ENCODE results near the gene SERPINA12. TPM values are rescaled to one million over a fixed set of nuclear protein-coding genes. Genes with fewer than 3 reads are reported as not detected.

SERPINA12 gene
- total RNA-seq, 4 donors from 2014 or later: not detected

- DNase-seq: no peak
- no peaks in the 10 kb centered on the region for H3K4me1 ChIP-seq
- H3K9me3 ChIP-seq: no peaks in the 10 kb centered on the region
- H3K27me3 ChIP-seq: no peaks in the 10 kb centered on the region
- no peak overlapping the region for H3K4me3 ChIP-seq
- H3K27ac ChIP-seq: no peak overlapping the region
- no peak for TF ChIP-seq POLR2A (IDR thresholded peaks at IDR 0.05)
- TF ChIP-seq, protein P1, sequence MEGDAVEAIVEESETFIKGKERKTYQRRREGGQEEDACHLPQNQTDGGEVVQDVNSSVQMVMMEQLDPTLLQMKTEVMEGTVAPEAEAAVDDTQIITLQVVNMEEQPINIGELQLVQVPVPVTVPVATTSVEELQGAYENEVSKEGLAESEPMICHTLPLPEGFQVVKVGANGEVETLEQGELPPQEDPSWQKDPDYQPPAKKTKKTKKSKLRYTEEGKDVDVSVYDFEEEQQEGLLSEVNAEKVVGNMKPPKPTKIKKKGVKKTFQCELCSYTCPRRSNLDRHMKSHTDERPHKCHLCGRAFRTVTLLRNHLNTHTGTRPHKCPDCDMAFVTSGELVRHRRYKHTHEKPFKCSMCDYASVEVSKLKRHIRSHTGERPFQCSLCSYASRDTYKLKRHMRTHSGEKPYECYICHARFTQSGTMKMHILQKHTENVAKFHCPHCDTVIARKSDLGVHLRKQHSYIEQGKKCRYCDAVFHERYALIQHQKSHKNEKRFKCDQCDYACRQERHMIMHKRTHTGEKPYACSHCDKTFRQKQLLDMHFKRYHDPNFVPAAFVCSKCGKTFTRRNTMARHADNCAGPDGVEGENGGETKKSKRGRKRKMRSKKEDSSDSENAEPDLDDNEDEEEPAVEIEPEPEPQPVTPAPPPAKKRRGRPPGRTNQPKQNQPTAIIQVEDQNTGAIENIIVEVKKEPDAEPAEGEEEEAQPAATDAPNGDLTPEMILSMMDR (IDR thresholded peaks at IDR 0.05): no peak
- H3K36me3 ChIP-seq: no peaks in the 10 kb centered on the region
These were observed 9.6 kb downstream of the SERPINA12 start for GRCh38 chr14:94499673-94500072.

GRCh38 chr14:94498215-94498614 is 11.1 kb downstream of the SERPINA12 start:
- no peaks in the 10 kb centered on the region for H3K9me3 ChIP-seq
- no peaks in the 10 kb centered on the region for H3K27me3 ChIP-seq
- H3K4me3 ChIP-seq: no peak overlapping the region
- H3K4me1 ChIP-seq: no peaks in the 10 kb centered on the region
- no peak for TF ChIP-seq POLR2A (IDR thresholded peaks at IDR 0.05)
- TF ChIP-seq, protein P1 (IDR thresholded peaks at IDR 0.05): no peak
- H3K27ac ChIP-seq: no peak overlapping the region
- no peak for DNase-seq
- H3K36me3 ChIP-seq: no peaks in the 10 kb centered on the region

- TF ChIP-seq, protein P1 (IDR thresholded peaks at IDR 0.05): no peak
- TF ChIP-seq POLR2A (IDR thresholded peaks at IDR 0.05): no peak
These were observed 15.2 kb downstream of the SERPINA12 start for GRCh38 chr14:94494085-94494484.

DNA sequence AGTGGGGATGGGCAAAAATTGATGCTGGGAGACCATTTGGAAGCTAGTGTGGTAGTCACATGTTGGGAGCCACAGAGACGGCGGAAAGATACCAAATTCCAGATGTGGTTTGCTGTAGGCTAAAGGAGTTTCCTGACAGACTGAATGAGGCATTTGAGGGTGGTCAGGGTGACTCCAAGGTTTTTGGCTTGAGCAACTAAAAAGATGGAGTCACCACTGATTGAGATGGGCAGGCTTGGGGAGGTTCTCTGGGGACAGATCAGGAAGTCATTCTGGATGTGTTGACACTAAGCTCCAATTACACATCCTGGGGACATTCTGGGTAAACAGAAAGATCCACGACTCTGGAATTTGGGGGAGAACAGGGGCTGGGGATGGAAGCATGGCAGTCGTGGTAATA is 17.8 kb downstream of the SERPINA12 start:
- no peak for DNase-seq
- no peaks in the 10 kb centered on the region for H3K27me3 ChIP-seq
- no peak overlapping the region for H3K4me3 ChIP-seq

More at GRCh38 chr14:94494085-94494484, 15.2 kb downstream of the SERPINA12 start:
- no peak for DNase-seq
- Histone ChIP-seq H3K36me3 (no peaks in the 10 kb centered on the region), H3K27ac (no peak overlapping the region), H3K9me3 (no peaks in the 10 kb centered on the region), H3K4me1 (no peaks in the 10 kb centered on the region), H3K27me3 (no peaks in the 10 kb centered on the region), H3K4me3 (no peak overlapping the region)

DNA sequence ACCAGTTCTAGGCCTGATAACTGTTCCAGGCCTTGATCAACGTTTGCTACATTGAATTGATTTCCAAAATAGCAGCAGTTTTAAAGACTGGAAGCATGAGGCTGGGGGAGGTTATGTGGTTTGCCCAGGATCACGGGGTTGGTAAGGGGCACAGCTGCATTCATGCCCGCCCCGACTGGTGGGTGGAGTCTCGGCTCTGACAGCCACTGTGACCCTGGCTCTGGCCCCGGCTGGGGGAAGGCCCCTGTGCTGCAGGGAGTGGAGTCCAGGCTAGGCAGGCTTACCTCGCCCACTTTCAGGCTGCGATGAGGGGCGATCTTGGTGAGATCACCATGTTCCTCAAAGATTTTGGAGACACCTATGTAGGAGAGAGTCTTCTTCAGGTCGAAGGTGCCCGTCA is 19.9 kb downstream of the SERPINA12 start:
- Histone ChIP-seq H3K27me3 (no peaks in the 10 kb centered on the region), H3K36me3 (no peaks in the 10 kb centered on the region), H3K27ac (no peak overlapping the region), H3K4me3 (no peak overlapping the region), H3K9me3 (no peaks in the 10 kb centered on the region), H3K4me1 (no peaks in the 10 kb centered on the region)
- TF ChIP-seq POLR2A (IDR thresholded peaks at IDR 0.05): no peak
- TF ChIP-seq, protein P1 (IDR thresholded peaks at IDR 0.05): no peak
- DNase-seq: no peak

More for the DNA sequence above, 17.8 kb downstream of the SERPINA12 start:
- H3K36me3 ChIP-seq: no peaks in the 10 kb centered on the region
- TF ChIP-seq, protein P1 (IDR thresholded peaks at IDR 0.05): no peak
- no peak for TF ChIP-seq POLR2A (IDR thresholded peaks at IDR 0.05)
- no peaks in the 10 kb centered on the region for H3K4me1 ChIP-seq
- H3K9me3 ChIP-seq: no peaks in the 10 kb centered on the region
- no peak overlapping the region for H3K27ac ChIP-seq

GRCh38 chr14:94486883-94487282 is 22.4 kb downstream of the SERPINA12 start:
- Histone ChIP-seq H3K27me3 (no peaks in the 10 kb centered on the region), H3K9me3 (no peaks in the 10 kb centered on the region), H3K27ac (no peak overlapping the region), H3K4me1 (no peaks in the 10 kb centered on the region), H3K36me3 (no peaks in the 10 kb centered on the region), H3K4me3 (no peak overlapping the region)
- TF ChIP-seq, protein P1 (IDR thresholded peaks at IDR 0.05): no peak
- TF ChIP-seq POLR2A (IDR thresholded peaks at IDR 0.05): no peak
- no peak for DNase-seq
